ENCODE measurements around the gene NFATC1.

Gene NFATC1

GRCh38 chr18:79540904-79541282 is 145.2 kb downstream of the NFATC1 start:
- DNase-seq (ENCODE audit: low spot score): no peak

GRCh38 chr18:79542213-79542612 is 146.5 kb downstream of the NFATC1 start:
- DNase-seq (ENCODE audit: low spot score): no peak

- DNase-seq (ENCODE audit: low spot score): no peak
These were observed 147.4 kb downstream of the NFATC1 start for GRCh38 chr18:79542876-79543750.

- no peak for DNase-seq (ENCODE audit: low spot score)
These were observed 148.2 kb downstream of the NFATC1 start for GRCh38 chr18:79543861-79544385.

- DNase-seq (ENCODE audit: low spot score): no peak
These were observed 148.7 kb downstream of the NFATC1 start for GRCh38 chr18:79544386-79544963.

GRCh38 chr18:79545255-79545654 is 149.5 kb downstream of the NFATC1 start:
- DNase-seq (ENCODE audit: low spot score): no peak

GRCh38 chr18:79545736-79546171 is 150.0 kb downstream of the NFATC1 start:
- no peak for DNase-seq (ENCODE audit: low spot score)

GRCh38 chr18:79546781-79547272 is 151.1 kb downstream of the NFATC1 start:
- no peak for DNase-seq (ENCODE audit: low spot score)

GRCh38 chr18:79547413-79548076 is 151.8 kb downstream of the NFATC1 start:
- DNase-seq (ENCODE audit: low spot score): no peak

- DNase-seq (ENCODE audit: low spot score): no peak
These were observed 152.3 kb downstream of the NFATC1 start for GRCh38 chr18:79548077-79548450.

GRCh38 chr18:79548621-79548985 is 152.9 kb downstream of the NFATC1 start:
- no peak for DNase-seq (ENCODE audit: low spot score)

GRCh38 chr18:79548986-79549637 is 153.4 kb downstream of the NFATC1 start:
- no peak for DNase-seq (ENCODE audit: low spot score)

- no peak for DNase-seq (ENCODE audit: low spot score)
These were observed 153.9 kb downstream of the NFATC1 start for GRCh38 chr18:79549638-79550000.

- no peak for DNase-seq (ENCODE audit: low spot score)
These were observed 156.5 kb downstream of the NFATC1 start for GRCh38 chr18:79552140-79552631.

- no peak for DNase-seq (ENCODE audit: low spot score)
These were observed 157.0 kb downstream of the NFATC1 start for GRCh38 chr18:79552696-79553095.

GRCh38 chr18:79553154-79553553 is 157.4 kb downstream of the NFATC1 start:
- DNase-seq (ENCODE audit: low spot score): no peak

GRCh38 chr18:79553696-79554095 is 158.0 kb downstream of the NFATC1 start:
- DNase-seq (ENCODE audit: low spot score): no peak

- no peak for DNase-seq (ENCODE audit: low spot score)
These were observed 158.6 kb downstream of the NFATC1 start for GRCh38 chr18:79554321-79554720.

- DNase-seq (ENCODE audit: low spot score): no peak
These were observed 159.4 kb downstream of the NFATC1 start for GRCh38 chr18:79554945-79555645.

- DNase-seq (ENCODE audit: low spot score): no peak
These were observed 160.2 kb downstream of the NFATC1 start for GRCh38 chr18:79555885-79556284.

GRCh38 chr18:79556829-79557585 is 161.3 kb downstream of the NFATC1 start:
- DNase-seq (ENCODE audit: low spot score): no peak

Data from CD4-positive, alpha-beta T cell treated with Interleukin-6 at 100 ng/mL for 8 hours (primary cell).